ENCODE results near the gene COX15. TPM values are rescaled to one million over a fixed set of nuclear protein-coding genes. Genes with fewer than 3 reads are reported as not detected.

The COX15 gene
- total RNA-seq, 1 experiment from 2014 or later, result 41.4 TPM

- TF ChIP-seq E2F1 (CRISPR knock-in tag; IDR thresholded peaks at IDR 0.05) (no peak), ZNF138 (CRISPR knock-in tag; conservative IDR thresholded peaks at IDR 0.05) (no peak), ZBTB21 (CRISPR knock-in tag; IDR thresholded peaks at IDR 0.05; ENCODE audit: borderline replicate concordance) (no peak), HMGXB4 (CRISPR knock-in tag; IDR thresholded peaks at IDR 0.05) (no peak), FOXJ3 (CRISPR knock-in tag; IDR thresholded peaks at IDR 0.05; ENCODE audit: borderline replicate concordance) (no peak), PRRX2 (CRISPR knock-in tag; IDR thresholded peaks at IDR 0.05) (no peak), OVOL2 (CRISPR knock-in tag; IDR thresholded peaks at IDR 0.05; ENCODE audit: borderline replicate concordance) (no peak), MLX (CRISPR knock-in tag; IDR thresholded peaks at IDR 0.05) (no peak), JUN (CRISPR knock-in tag; IDR thresholded peaks at IDR 0.05) (no peak), RORB (CRISPR knock-in tag; IDR thresholded peaks at IDR 0.05) (no peak), FOXP1 (CRISPR knock-in tag; IDR thresholded peaks at IDR 0.05; ENCODE audit: borderline replicate concordance) (no peak)
These were observed 49.2 kb downstream of the COX15 start (continued) for GRCh38 chr10:99682752-99683151.

Other genes starting within 250 kb of the COX15 start
- gene NKX2-3, start 199.2 kb downstream of the COX15 start, total RNA-seq (2021), result not detected in 3 replicates
- 17.3 to 18.3 TPM (median 18.2 TPM) in 3 replicates for gene SLC25A28, start 111.7 kb downstream of the COX15 start, total RNA-seq (2021)
- gene ENTPD7, start 72.6 kb downstream of the COX15 start, total RNA-seq (2021), result 10.2 to 11.4 TPM (median 11.2 TPM) in 3 replicates
- 25.8 to 28.6 TPM (median 27.7 TPM) in 3 replicates for gene CUTC, start 107 bp upstream of the COX15 start, total RNA-seq (2021)
- 0.53 to 0.87 TPM (median 0.57 TPM) in 3 replicates for gene ABCC2, start 50.5 kb upstream of the COX15 start, total RNA-seq (2021)